ENCODE results near the gene WDR4. TPM values are rescaled to one million over a fixed set of nuclear protein-coding genes. Genes with fewer than 3 reads are reported as not detected.

WDR4 gene
- total and polyA plus RNA-seq, 2 of the 13 experiments (the other 11 are each of a cell fraction or from before 2014, with no cell fraction given) = 11.3 to 14.4 TPM

DNA sequence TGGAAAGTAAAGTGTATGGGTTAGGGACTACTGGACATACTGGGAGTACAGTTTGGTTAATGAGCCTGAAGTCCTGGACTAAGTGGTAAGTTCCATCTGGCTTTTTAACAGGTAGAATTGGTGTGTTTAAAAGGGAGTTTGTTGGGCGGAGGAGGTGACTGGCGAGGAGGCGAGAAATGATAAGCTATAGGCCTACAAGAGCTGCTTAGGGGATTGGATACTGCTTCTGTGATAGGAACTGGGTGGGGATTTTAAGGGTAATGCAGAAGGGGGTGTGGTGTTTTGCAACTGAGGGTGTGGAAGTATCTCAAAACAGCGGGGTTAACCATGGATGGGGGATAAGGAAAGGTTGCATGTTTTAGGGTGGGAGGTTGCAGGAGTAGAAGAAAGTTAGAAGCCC, 42.6 kb upstream of the WDR4 start:
- intact Hi-C loops (cut with micrococcal nuclease; ENCODE audit: unreplicated experiment) = loop anchor here (5.0 kb wide), 1 partner anchor 50 kb away; the partner anchor contains the start of gene PKNOX1
- in situ Hi-C loops (cut with HindIII; ENCODE audit: extremely low pct_ligation_motif_present, low pct_unique_long_range_greater_than_20kb) = no loop called here
- TF ChIP-seq HDAC2 (CRISPR knock-in tag; IDR thresholded peaks at IDR 0.05) (no peak), NFYB (CRISPR knock-in tag; IDR thresholded peaks at IDR 0.05) (no peak), JDP2 (CRISPR knock-in tag; IDR thresholded peaks at IDR 0.05; ENCODE audit: borderline replicate concordance) (no peak), ZNF816 (CRISPR knock-in tag; IDR thresholded peaks at IDR 0.05; ENCODE audit: borderline replicate concordance) (no peak)
- TF ChIP-seq, protein P1, sequence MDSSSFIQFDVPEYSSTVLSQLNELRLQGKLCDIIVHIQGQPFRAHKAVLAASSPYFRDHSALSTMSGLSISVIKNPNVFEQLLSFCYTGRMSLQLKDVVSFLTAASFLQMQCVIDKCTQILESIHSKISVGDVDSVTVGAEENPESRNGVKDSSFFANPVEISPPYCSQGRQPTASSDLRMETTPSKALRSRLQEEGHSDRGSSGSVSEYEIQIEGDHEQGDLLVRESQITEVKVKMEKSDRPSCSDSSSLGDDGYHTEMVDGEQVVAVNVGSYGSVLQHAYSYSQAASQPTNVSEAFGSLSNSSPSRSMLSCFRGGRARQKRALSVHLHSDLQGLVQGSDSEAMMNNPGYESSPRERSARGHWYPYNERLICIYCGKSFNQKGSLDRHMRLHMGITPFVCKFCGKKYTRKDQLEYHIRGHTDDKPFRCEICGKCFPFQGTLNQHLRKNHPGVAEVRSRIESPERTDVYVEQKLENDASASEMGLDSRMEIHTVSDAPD (CRISPR knock-in tag; IDR thresholded peaks at IDR 0.05) = no peak
- Histone ChIP-seq H3K79me2 (ENCODE audit: insufficient read depth, low read length) (no peaks in the 10 kb centered on the region), H3K9ac (ENCODE audit: insufficient read depth, low read depth, low read length) (no peak overlapping the region), H3K4me2 (ENCODE audit: low read depth, low read length) (no peak overlapping the region), H3K4me3 (replicated peaks in 1 of 3; ENCODE audit: insufficient read depth in 1 of 3, low read depth in 2 of 3, low read length in 3 of 3) (no peak overlapping the region), H3K27ac (ENCODE audit: extremely low read length, insufficient read depth, low read length) (no peak overlapping the region), H3K9me3 (ENCODE audit: low read length) (no peaks in the 10 kb centered on the region), H3K36me3 (replicated peaks in 1 of 2; ENCODE audit: control insufficient read depth in 1 of 2, insufficient read depth in 2 of 2, low read length in 2 of 2) (no peaks in the 10 kb centered on the region), H4K20me1 (ENCODE audit: insufficient read depth, low read length) (no peaks in the 10 kb centered on the region), H3K27me3 (ENCODE audit: control insufficient read depth in 1 of 2, insufficient read depth in 2 of 2, low read length in 2 of 2) (peaks cover 0 to 1% of the 10 kb centered on the region in 2 experiments; a peak in 2 of 5 replicates), H2AFZ (ENCODE audit: low read length) (no peak overlapping the region), H3K4me1 (ENCODE audit: insufficient read depth, low read length) (peaks cover 14% of the 10 kb centered on the region)
- CTCF ChIA-PET (ENCODE audit: low intra/inter-chr PET ratio, low total read pairs) = no interaction called here
- no peak for FAIRE-seq
- POLR2A ChIA-PET = interaction anchor here (0.5 kb wide), 1 partner anchor 55 kb away, joined by 3 read pairs; no protein-coding TSS in a partner anchor
- DNase-seq (ENCODE audit: low spot score) = no peak
- ATAC-seq = no peak
- no TSS peak for BruUV-seq (replicated peaks)
- WGBS (ENCODE audit: low lambda C conversion rate) = 57% methylated on average over 4 of the region's 4 CpGs

DNA sequence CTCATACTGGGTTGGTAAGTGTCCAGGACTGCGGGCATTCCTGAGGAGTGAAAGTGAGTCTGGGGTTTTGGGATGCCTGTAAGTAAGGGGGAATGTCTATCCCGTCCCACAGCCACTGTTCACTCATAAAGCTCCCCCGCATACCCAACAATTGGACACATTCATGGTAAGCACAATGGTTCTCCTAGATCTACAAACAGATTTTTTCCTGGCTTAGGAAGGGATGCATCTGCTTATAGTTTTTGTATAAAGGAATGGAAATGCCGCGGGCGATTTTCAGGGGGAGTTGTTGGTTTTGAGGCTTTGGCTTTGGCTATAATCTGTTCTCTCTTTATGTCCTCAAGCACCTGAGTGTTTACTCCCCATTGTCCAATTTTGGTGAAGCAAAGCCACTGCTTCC, 39.0 kb upstream of the WDR4 start:
- Histone ChIP-seq H3K4me3 (replicated peaks in 1 of 3; ENCODE audit: insufficient read depth in 1 of 3, low read depth in 2 of 3, low read length in 3 of 3) (no peak overlapping the region), H3K4me2 (ENCODE audit: low read depth, low read length) (no peak overlapping the region), H3K36me3 (replicated peaks in 1 of 2; ENCODE audit: control insufficient read depth in 1 of 2, insufficient read depth in 2 of 2, low read length in 2 of 2) (no peaks in the 10 kb centered on the region), H3K79me2 (ENCODE audit: insufficient read depth, low read length) (no peaks in the 10 kb centered on the region), H3K27ac (ENCODE audit: extremely low read length, insufficient read depth, low read length) (no peak overlapping the region), H3K9ac (ENCODE audit: insufficient read depth, low read depth, low read length) (no peak overlapping the region), H4K20me1 (ENCODE audit: insufficient read depth, low read length) (no peaks in the 10 kb centered on the region), H3K27me3 (ENCODE audit: control insufficient read depth in 1 of 2, insufficient read depth in 2 of 2, low read length in 2 of 2) (peaks cover 0 to 1% of the 10 kb centered on the region in 2 experiments; a peak in 2 of 5 replicates), H2AFZ (ENCODE audit: low read length) (no peak overlapping the region), H3K4me1 (ENCODE audit: insufficient read depth, low read length) (peaks cover under 1% of the 10 kb centered on the region; the same call in 1 of the 2 replicates), H3K9me3 (ENCODE audit: low read length) (no peaks in the 10 kb centered on the region)
- no peak for ATAC-seq
- FAIRE-seq = no peak
- intact Hi-C loops (cut with micrococcal nuclease; ENCODE audit: unreplicated experiment) (no loop called here), in situ Hi-C loops (cut with HindIII; ENCODE audit: extremely low pct_ligation_motif_present, low pct_unique_long_range_greater_than_20kb) (no loop called here)
- CTCF ChIA-PET (ENCODE audit: low intra/inter-chr PET ratio, low total read pairs) = no interaction called here
- 97% methylated on average over 5 of the region's 6 CpGs for WGBS (ENCODE audit: low lambda C conversion rate)
- POLR2A ChIA-PET = no interaction called here
- DNase-seq (ENCODE audit: low spot score) = no peak
- no TSS peak for BruUV-seq (replicated peaks)
- TF ChIP-seq, protein P2, sequence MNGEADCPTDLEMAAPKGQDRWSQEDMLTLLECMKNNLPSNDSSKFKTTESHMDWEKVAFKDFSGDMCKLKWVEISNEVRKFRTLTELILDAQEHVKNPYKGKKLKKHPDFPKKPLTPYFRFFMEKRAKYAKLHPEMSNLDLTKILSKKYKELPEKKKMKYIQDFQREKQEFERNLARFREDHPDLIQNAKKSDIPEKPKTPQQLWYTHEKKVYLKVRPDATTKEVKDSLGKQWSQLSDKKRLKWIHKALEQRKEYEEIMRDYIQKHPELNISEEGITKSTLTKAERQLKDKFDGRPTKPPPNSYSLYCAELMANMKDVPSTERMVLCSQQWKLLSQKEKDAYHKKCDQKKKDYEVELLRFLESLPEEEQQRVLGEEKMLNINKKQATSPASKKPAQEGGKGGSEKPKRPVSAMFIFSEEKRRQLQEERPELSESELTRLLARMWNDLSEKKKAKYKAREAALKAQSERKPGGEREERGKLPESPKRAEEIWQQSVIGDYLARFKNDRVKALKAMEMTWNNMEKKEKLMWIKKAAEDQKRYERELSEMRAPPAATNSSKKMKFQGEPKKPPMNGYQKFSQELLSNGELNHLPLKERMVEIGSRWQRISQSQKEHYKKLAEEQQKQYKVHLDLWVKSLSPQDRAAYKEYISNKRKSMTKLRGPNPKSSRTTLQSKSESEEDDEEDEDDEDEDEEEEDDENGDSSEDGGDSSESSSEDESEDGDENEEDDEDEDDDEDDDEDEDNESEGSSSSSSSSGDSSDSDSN (CRISPR knock-in tag; IDR thresholded peaks at IDR 0.05) = no peak
- TF ChIP-seq ZMAT3 (CRISPR knock-in tag; conservative IDR thresholded peaks at IDR 0.05) (no peak), ZFP36L2 (CRISPR knock-in tag; IDR thresholded peaks at IDR 0.05) (no peak), GATAD1 (CRISPR knock-in tag; IDR thresholded peaks at IDR 0.05) (no peak), ZNF687 (CRISPR knock-in tag; IDR thresholded peaks at IDR 0.05) (no peak)

Measured in HepG2 (cell line).